WTC11 (cell line): Measurements from ENCODE around the gene HIPK3. TPM values are rescaled to one million over a fixed set of nuclear protein-coding genes. Genes with fewer than 3 reads are reported as not detected.

Source experiments
- ATAC-seq: fragments of 200-7000 bp; cut with Tn5 transposase; 2 replicates; pipeline ENCODE4 v1.10.0; 2021; ENCODE audit warnings: mild to moderate bottlenecking, moderate library complexity
- CTCF ChIA-PET: fragments of 300-600 bp; sonication (Branson Sonifier 250); formaldehyde crosslinking; loops from one replicate; lab custom pipeline; 2021; ENCODE audit warnings: antibody characterized with exemption; lab: Charles Lee
- POLR2A ChIA-PET: fragments of 350-600 bp; sonication (Branson Sonifier 250); formaldehyde crosslinking; loops from one replicate; lab custom pipeline; 2021; ENCODE audit warnings: antibody characterized with exemption; lab: Charles Lee
- DNase-seq: peaks from one replicate; pipeline ENCODE4 v3.0.0; 2021; ENCODE audit warnings: low spot score
- H3K27ac Mint-ChIP-seq: 2 replicates; pipeline ENCODE4 v1.8.0; 2021; ENCODE audit warnings: mixed read lengths
- H3K27me3 Mint-ChIP-seq: 2 replicates; pipeline ENCODE4 v1.8.0; 2021; ENCODE audit warnings: low read depth, mild to moderate bottlenecking, moderate library complexity, mixed read lengths
- H3K36me3 Mint-ChIP-seq: 2 replicates; pipeline ENCODE4 v1.8.0; 2021; ENCODE audit warnings: mixed read lengths
- H3K4me1 Mint-ChIP-seq: 2 replicates; pipeline ENCODE4 v1.8.0; 2022; ENCODE audit warnings: mixed read lengths
- H3K4me3 Mint-ChIP-seq: 2 replicates; pipeline ENCODE4 v1.8.0; 2021; ENCODE audit warnings: mild to moderate bottlenecking, moderate library complexity, mixed read lengths
- H3K9me3 Mint-ChIP-seq: 2 replicates; pipeline ENCODE4 v1.8.0; 2021; ENCODE audit warnings: mixed read lengths
- AFF4 ChIP-seq: sonication (generic); formaldehyde crosslinking; IDR thresholded peaks from 2 replicates; pipeline ENCODE4 v1.8.1; 2023; ENCODE audit warnings: mild to moderate bottlenecking, missing genetic modification reagents, borderline replicate concordance
- ARID4B ChIP-seq: sonication (generic); formaldehyde crosslinking; IDR thresholded peaks from 2 replicates; pipeline ENCODE4 v1.8.0; 2023; ENCODE audit warnings: missing genetic modification reagents, mild to moderate bottlenecking, borderline replicate concordance
- ATF1 ChIP-seq: sonication (generic); formaldehyde crosslinking; IDR thresholded peaks from 2 replicates; pipeline ENCODE4 v1.8.1; 2023; ENCODE audit warnings: mild to moderate bottlenecking, moderate library complexity, missing genetic modification reagents
- CBFB ChIP-seq: sonication (generic); formaldehyde crosslinking; IDR thresholded peaks from 2 replicates; pipeline ENCODE4 v1.8.1; 2022; ENCODE audit warnings: mild to moderate bottlenecking, low read depth, missing genetic modification reagents
- CDX4 ChIP-seq: fragments of 250-450 bp; sonication (Bioruptor Pico); IDR thresholded peaks from 2 replicates; pipeline ENCODE4 v1.9.0; 2021; ENCODE audit warnings: moderate library complexity, mild to moderate bottlenecking, inconsistent platforms, borderline replicate concordance
- CREM ChIP-seq: sonication (generic); formaldehyde crosslinking; IDR thresholded peaks from 2 replicates; pipeline ENCODE4 v1.8.1; 2022; ENCODE audit warnings: mild to moderate bottlenecking, missing genetic modification reagents, moderate library complexity
- E2F5 ChIP-seq: sonication (generic); formaldehyde crosslinking; IDR thresholded peaks from 2 replicates; pipeline ENCODE4 v1.8.1; 2022; ENCODE audit warnings: mild to moderate bottlenecking, moderate library complexity, missing genetic modification reagents
- FOXK1 ChIP-seq: sonication (generic); formaldehyde crosslinking; IDR thresholded peaks from 2 replicates; pipeline ENCODE4 v1.8.0; 2022; ENCODE audit warnings: mild to moderate bottlenecking, moderate library complexity, missing genetic modification reagents
- FOXP1 ChIP-seq: sonication (generic); formaldehyde crosslinking; IDR thresholded peaks from 2 replicates; pipeline ENCODE4 v1.8.0; 2022; ENCODE audit warnings: missing genetic modification reagents, mild to moderate bottlenecking, moderate library complexity, borderline replicate concordance
- HMGXB4 ChIP-seq: sonication (generic); formaldehyde crosslinking; IDR thresholded peaks from 2 replicates; pipeline ENCODE4 v1.8.1; 2023; ENCODE audit warnings: mild to moderate bottlenecking, moderate library complexity, missing genetic modification reagents
- JAZF1 ChIP-seq: fragments of 250-450 bp; sonication (Bioruptor Pico); IDR thresholded peaks from 2 replicates; pipeline ENCODE4 v1.9.0; 2021; ENCODE audit warnings: moderate library complexity, mild to moderate bottlenecking, inconsistent platforms
- MYBL2 ChIP-seq: sonication (generic); formaldehyde crosslinking; IDR thresholded peaks from 2 replicates; pipeline ENCODE4 v1.8.1; 2023; ENCODE audit warnings: mild to moderate bottlenecking, moderate library complexity, missing genetic modification reagents
- NR1H2 ChIP-seq: sonication (generic); formaldehyde crosslinking; IDR thresholded peaks from 2 replicates; pipeline ENCODE4 v1.9.0; 2021; ENCODE audit warnings: mild to moderate bottlenecking, moderate library complexity, missing genetic modification reagents
- NR2C2 ChIP-seq: sonication (generic); formaldehyde crosslinking; IDR thresholded peaks from 2 replicates; pipeline ENCODE4 v1.8.0; 2022; ENCODE audit warnings: mild to moderate bottlenecking, missing genetic modification reagents
- PREB ChIP-seq: sonication (generic); formaldehyde crosslinking; IDR thresholded peaks from 2 replicates; pipeline ENCODE4 v1.8.1; 2022; ENCODE audit warnings: mild to moderate bottlenecking, missing genetic modification reagents, moderate library complexity, borderline replicate concordance
- PRRX2 ChIP-seq: fragments of 250-450 bp; sonication (Bioruptor Pico); IDR thresholded peaks from 2 replicates; pipeline ENCODE4 v1.8.0; 2021; ENCODE audit warnings: mild to moderate bottlenecking
- RORB ChIP-seq: fragments of 250-450 bp; sonication (Bioruptor Pico); IDR thresholded peaks from 2 replicates; pipeline ENCODE4 v1.9.0; 2021; ENCODE audit warnings: mild to moderate bottlenecking
- TEAD4 ChIP-seq: sonication (generic); formaldehyde crosslinking; IDR thresholded peaks from 2 replicates; pipeline ENCODE4 v1.8.0; 2022; ENCODE audit warnings: mild to moderate bottlenecking, missing genetic modification reagents
- ZMAT4 ChIP-seq: fragments of 250-450 bp; sonication (Bioruptor Pico); IDR thresholded peaks from 2 replicates; pipeline ENCODE4 v1.9.0; 2021; ENCODE audit warnings: mild to moderate bottlenecking
- ZNF317 ChIP-seq: sonication (generic); formaldehyde crosslinking; IDR thresholded peaks from 2 replicates; pipeline ENCODE4 v1.8.1; 2023; ENCODE audit warnings: low read depth, mild to moderate bottlenecking, moderate library complexity, missing genetic modification reagents, borderline replicate concordance
- ZNF396 ChIP-seq: fragments of 250-450 bp; sonication (Bioruptor Pico); IDR thresholded peaks from 2 replicates; pipeline ENCODE4 v1.8.0; 2021; ENCODE audit warnings: mild to moderate bottlenecking, moderate library complexity, borderline replicate concordance
- ZNF671 ChIP-seq: fragments of 250-450 bp; sonication (Bioruptor Pico); IDR thresholded peaks from 2 replicates; pipeline ENCODE4 v1.8.0; 2021; ENCODE audit warnings: mild to moderate bottlenecking
- total RNA-seq: library from RNA; stranded (reverse); gene quantifications from 3 replicates; pipeline ENCODE4 v1.2.3, GENCODE V29; 2021

Gene HIPK3
- total RNA-seq, 1 experiment from 2014 or later: 24.1 TPM

- TF ChIP-seq HMGXB4 (CRISPR knock-in tag) (no peak; the same call in 1 of the 2 replicates), CBFB (CRISPR knock-in tag) (peak; percentile 59; the same call in 1 of the 2 replicates), FOXP1 (CRISPR knock-in tag) (0 out of 2 replicates have a peak, but pooled peaks have one; percentile 33), ARID4B (CRISPR knock-in tag) (peak; percentile 40; the same call in 1 of the 2 replicates), ATF1 (CRISPR knock-in tag) (peak; percentile 64; the same call in 1 of the 2 replicates), ZMAT4 (no peak), AFF4 (CRISPR knock-in tag) (no peak), CREM (CRISPR knock-in tag) (peak; percentile 7; the same call in 1 of the 2 replicates), JAZF1 (CRISPR knock-in tag) (no peak)
- TF ChIP-seq, all 79 proteins: peak for 16
Observed at GRCh38 chr11:33257160-33257896, at the start of gene HIPK3 (continued).

GRCh38 chr11:33207408-33207985 is 49.7 kb upstream of the HIPK3 start:
- H3K36me3 Mint-ChIP-seq: no peaks in the 10 kb centered on the region
- DNase-seq (no peak), ATAC-seq (no peak)
- CTCF ChIA-PET: interaction anchor here (0.7 to 1.8 kb wide), 3 partner anchors 34 to 170 kb away, joined by 3 to 4 read pairs (median 3); no protein-coding TSS in a partner anchor
- no peak overlapping the region for H3K4me3 Mint-ChIP-seq
- no peaks in the 10 kb centered on the region for H3K27me3 Mint-ChIP-seq
- peaks cover 4% of the 10 kb centered on the region; the same call in 1 of the 2 replicates for H3K9me3 Mint-ChIP-seq
- 0 out of 2 replicates have a peak, but pooled peaks cover 2% of the 10 kb centered on the region for H3K4me1 Mint-ChIP-seq
- POLR2A ChIA-PET: no interaction called here
- no peak overlapping the region for H3K27ac Mint-ChIP-seq
- TF ChIP-seq PREB (no peak), ZNF317 (CRISPR knock-in tag) (no peak), RORB (CRISPR knock-in tag) (no peak), FOXK1 (CRISPR knock-in tag) (no peak), CDX4 (no peak), E2F5 (CRISPR knock-in tag) (no peak), PRRX2 (CRISPR knock-in tag) (no peak), TEAD4 (CRISPR knock-in tag) (no peak), NR2C2 (CRISPR knock-in tag) (no peak), MYBL2 (CRISPR knock-in tag) (no peak), NR1H2 (no peak), ZNF671 (CRISPR knock-in tag) (no peak), ZNF396 (CRISPR knock-in tag) (no peak)
